RWPE1 (cell line): ENCODE data around the gene ENTHD1.
A peak's percentile ranks its signal among the peaks of the same experiment; 100 is the strongest.

Experiments used
- CTCF ChIA-PET: fragments of 350-600 bp; sonication (Branson Sonifier 250); formaldehyde crosslinking; extraction: SDS; loops from one replicate; lab custom pipeline; 2021; lab: Yijun Ruan, JAX
- POLR2A ChIA-PET: fragments of 400-600 bp; formaldehyde crosslinking; extraction: SDS; loops from one replicate; lab custom pipeline; 2020; ENCODE audit warnings: antibody characterized with exemption; ENCODE audit not compliant: low non-redundant PET; lab: Yijun Ruan, JAX
- DNase-seq: peaks from one replicate; pipeline ENCODE4 v3.0.0; 2012; ENCODE audit warnings: low spot score
- H3K27ac ChIP-seq: fragments of 450-650 bp; 2 replicates; pipeline ENCODE4 v1.5.1; 2017
- CTCF ChIP-seq: fragments of 450-650 bp; conservative IDR thresholded peaks from 2 replicates; pipeline ENCODE4 v1.5.1; 2017; ENCODE audit warnings: low read depth, mild to moderate bottlenecking

ENTHD1 gene

DNA sequence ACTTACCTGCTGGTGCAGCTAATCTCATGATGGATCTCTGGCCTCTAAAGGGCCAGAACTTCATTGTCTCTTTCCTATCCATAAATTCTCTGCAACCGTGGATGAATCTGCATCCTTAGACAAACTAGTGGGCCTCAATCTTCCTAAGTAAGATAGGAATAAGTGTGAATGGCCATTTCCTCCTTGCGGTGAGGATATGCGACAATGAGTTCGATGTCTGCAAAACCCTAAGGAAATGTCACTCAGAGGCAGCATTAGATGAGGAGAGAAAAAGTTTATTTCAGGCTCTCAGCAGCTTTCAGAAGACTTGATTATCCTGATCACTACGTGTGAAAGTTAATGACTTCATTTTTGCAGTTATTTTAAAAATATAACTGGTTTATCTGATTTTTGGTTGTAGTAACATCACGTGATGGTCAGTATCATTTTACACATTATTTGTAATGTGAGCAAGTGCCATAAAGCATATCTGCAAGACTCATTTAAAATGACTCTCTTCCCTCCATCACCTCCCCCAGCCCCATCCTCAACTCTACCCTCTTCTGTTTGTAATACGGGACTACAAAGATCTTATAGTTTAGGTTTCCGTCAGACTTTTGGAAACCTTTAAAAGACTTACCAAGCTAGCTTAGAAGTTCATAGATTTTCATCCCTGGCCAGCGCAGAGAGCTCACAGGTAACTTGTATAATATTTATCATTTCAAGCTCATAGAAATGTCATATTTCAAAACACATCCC is 17.5 kb upstream of the ENTHD1 start:
- H3K27ac ChIP-seq: no peak overlapping the region
- no peak for DNase-seq
- ChIA-PET CTCF (interaction anchor here (0.6 kb wide), 2 partner anchors 63 to 174 kb away, joined by 3 to 6 read pairs; no protein-coding TSS in a partner anchor), POLR2A (no interaction called here)
- TF ChIP-seq CTCF: no peak

GRCh38 chr22:39908737-39909136 is 15.2 kb upstream of the ENTHD1 start:
- peak; percentile 3 for DNase-seq
- CTCF ChIA-PET: no interaction called here
- H3K27ac ChIP-seq: no peak overlapping the region
- no peak for TF ChIP-seq CTCF
- POLR2A ChIA-PET: no interaction called here

- H3K27ac ChIP-seq: no peak overlapping the region
- TF ChIP-seq CTCF: no peak
- ChIA-PET POLR2A (no interaction called here), CTCF (no interaction called here)
- no peak for DNase-seq
Observed at GRCh38 chr22:39908136-39908535, 14.6 kb upstream of the ENTHD1 start.

- POLR2A ChIA-PET: no interaction called here
- CTCF ChIA-PET: no interaction called here
- DNase-seq: no peak
- H3K27ac ChIP-seq: no peak overlapping the region
- no peak for TF ChIP-seq CTCF
Observed at GRCh38 chr22:39907605-39908097, 14.1 kb upstream of the ENTHD1 start.

DNA sequence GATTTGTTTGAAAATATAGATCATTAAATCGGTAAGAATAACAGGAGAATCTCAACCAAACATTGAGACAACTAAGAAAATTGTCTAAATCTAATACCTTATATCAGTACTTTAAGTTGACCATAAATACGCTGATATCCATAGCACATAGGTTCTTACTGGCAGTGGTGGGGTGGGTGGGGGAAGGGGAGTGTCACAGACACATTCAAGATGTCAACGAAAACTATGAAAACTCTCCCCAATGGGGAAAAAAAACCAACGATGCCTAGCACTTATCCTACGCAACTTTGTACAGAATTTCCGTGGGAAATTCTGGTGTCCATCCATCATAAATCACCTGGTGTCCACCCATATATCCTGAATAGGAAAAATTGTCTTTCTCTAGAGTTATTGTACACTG is 13.5 kb upstream of the ENTHD1 start:
- DNase-seq: no peak

GRCh38 chr22:39906207-39906606 is 12.6 kb upstream of the ENTHD1 start:
- TF ChIP-seq CTCF: no peak
- POLR2A ChIA-PET: no interaction called here
- DNase-seq: no peak
- no peak overlapping the region for H3K27ac ChIP-seq
- CTCF ChIA-PET: no interaction called here

More for the DNA sequence above, 13.5 kb upstream of the ENTHD1 start:
- TF ChIP-seq CTCF: no peak
- POLR2A ChIA-PET: no interaction called here
- no peak overlapping the region for H3K27ac ChIP-seq
- CTCF ChIA-PET: no interaction called here
